HepG2 (cell line): ENCODE measurements around the gene MBL2. TPM values are rescaled to one million over a fixed set of nuclear protein-coding genes. Genes with fewer than 3 reads are reported as not detected.
A peak's percentile ranks its signal among the peaks of the same experiment; 100 is the strongest.

Experiments
- DPF2 ChIP-seq: sonication (generic); formaldehyde crosslinking; IDR thresholded peaks from 2 replicates; pipeline ENCODE4 v1.4.0; 2020; ENCODE audit warnings: mild to moderate bottlenecking, low read depth, missing genetic modification reagents, borderline replicate concordance
- KDM6A ChIP-seq: IDR thresholded peaks from 2 replicates; pipeline ENCODE4 v1.6.1; 2016; ENCODE audit warnings: low read depth
- MED1 ChIP-seq: sonication (generic); formaldehyde crosslinking; IDR thresholded peaks from 2 replicates; pipeline ENCODE4 v1.4.0; 2020; ENCODE audit warnings: missing genetic modification reagents
- MED13 ChIP-seq: sonication (generic); formaldehyde crosslinking; IDR thresholded peaks from 2 replicates; pipeline ENCODE4 v1.5.0; 2020; ENCODE audit warnings: missing genetic modification reagents
- ZBED4 ChIP-seq: sonication (generic); formaldehyde crosslinking; IDR thresholded peaks from 2 replicates; pipeline ENCODE4 v1.4.0; 2020; ENCODE audit warnings: missing genetic modification reagents, borderline replicate concordance
- ZHX1 ChIP-seq: sonication (generic); formaldehyde crosslinking; IDR thresholded peaks from 2 replicates; pipeline ENCODE4 v1.8.1; 2022; ENCODE audit warnings: low read depth, mild to moderate bottlenecking, missing genetic modification reagents
- ZNF609 ChIP-seq: sonication (generic); formaldehyde crosslinking; IDR thresholded peaks from 2 replicates; pipeline ENCODE4 v1.4.0; 2020; ENCODE audit warnings: mild to moderate bottlenecking, missing genetic modification reagents, borderline replicate concordance
- ZNF614 ChIP-seq: IDR thresholded peaks from 2 replicates; pipeline ENCODE4 v1.6.1; 2018; ENCODE audit warnings: missing biosample characterization, missing genetic modification reagents, inconsistent platforms, borderline replicate concordance
- ZNF639 ChIP-seq: conservative IDR thresholded peaks from 2 replicates; pipeline ENCODE4 v1.6.1; 2018; ENCODE audit warnings: missing genetic modification reagents
- polyA plus RNA-seq, 8 experiments: library from polyadenylated mRNA; depleted of rRNA in 3 of 8; stranded (reverse) in 7 of 8; unstranded in 1 of 8; fragments of >200 nt; fragmentation: Illumina TruSeq in 4 of 8; extraction: Trizol in 4 of 8; gene quantifications; 2 replicates each; pipeline versions ENCODE4 v1.2.1 to v1.2.3, GENCODE V29; 2011 to 2016; ENCODE audit warnings: low read depth in 4 of 8, missing spikeins in 1 of 8, mixed read lengths in 1 of 8; ENCODE audit not compliant: insufficient read depth in 1 of 8
- total RNA-seq, 5 experiments: library from RNA; depleted of rRNA; stranded (reverse); fragments of >200 nt; fragmentation: Illumina TruSeq; extraction: Trizol; gene quantifications; 2 replicates each; pipeline ENCODE4 v1.2.3, GENCODE V29; 2016; ENCODE audit warnings: low read depth in 1 of 5

The MBL2 gene
- total and polyA plus RNA-seq, 2 of the 13 experiments (the other 11 are each of a cell fraction or from before 2014, with no cell fraction given) = 9.6 to 16.2 TPM

- TF ChIP-seq ZNF609 (peak; percentile 78; the same call in 1 of the 2 replicates), MED13 (CRISPR knock-in tag) (peak; percentile 89; the same call in 1 of the 2 replicates), ZHX1 (CRISPR knock-in tag) (0 out of 2 replicates have a peak, but pooled peaks have one; percentile 41), ZBED4 (CRISPR knock-in tag) (peak; percentile 73), ZNF639 (CRISPR knock-in tag) (no peak), MED1 (CRISPR knock-in tag) (peak; percentile 65), ZNF614 (CRISPR knock-in tag) (peak; percentile 28; the same call in 1 of the 2 replicates), DPF2 (CRISPR knock-in tag) (peak; percentile 63; the same call in 1 of the 2 replicates), KDM6A (CRISPR knock-in tag) (0 out of 2 replicates have a peak, but pooled peaks have one; percentile 28)
These were observed 4.5 kb downstream of the MBL2 start (continued) for GRCh38 chr10:52768001-52768532.
